ENCODE data around the gene RAB11FIP3. TPM values are rescaled to one million over a fixed set of nuclear protein-coding genes. Genes with fewer than 3 reads are reported as not detected.

RAB11FIP3 gene
- total and polyA plus RNA-seq, 8 donors: 28.1 to 64.0 (median 54.0) TPM

DNA sequence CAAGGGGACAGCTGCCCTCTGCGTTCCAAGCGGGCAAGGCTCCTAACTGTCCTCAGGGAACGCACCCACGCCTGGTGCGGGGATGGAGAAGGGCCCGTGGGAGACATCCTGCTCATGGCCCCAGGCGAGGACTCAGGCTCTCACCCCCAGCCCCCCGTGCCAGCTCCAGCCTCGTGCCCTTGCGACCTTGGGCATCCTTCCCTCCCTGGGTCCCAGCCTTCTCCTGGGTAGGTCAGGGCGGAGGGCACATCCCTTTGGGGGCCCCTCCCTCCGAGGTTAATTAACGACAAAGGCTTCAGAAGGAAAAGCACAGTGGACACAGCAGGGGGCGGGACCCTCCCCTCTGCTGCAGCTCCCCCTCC is 46.6 kb upstream of the RAB11FIP3 start:
- Histone ChIP-seq H3K27me3 (no peaks in the 10 kb centered on the region), H3K9me3 (no peaks in the 10 kb centered on the region), H3K4me1 (peaks cover 18 to 37% of the 10 kb centered on the region in 2 donors), H3K4me3 (no peak overlapping the region), H3K36me3 (peaks cover 0 to 40% of the 10 kb centered on the region in 2 donors), H3K27ac (no peak overlapping the region)
- ATAC-seq (no peak), DNase-seq (no peak)
- intact Hi-C loops (cut with DNase I): no loop called here
- TF ChIP-seq, protein P1, sequence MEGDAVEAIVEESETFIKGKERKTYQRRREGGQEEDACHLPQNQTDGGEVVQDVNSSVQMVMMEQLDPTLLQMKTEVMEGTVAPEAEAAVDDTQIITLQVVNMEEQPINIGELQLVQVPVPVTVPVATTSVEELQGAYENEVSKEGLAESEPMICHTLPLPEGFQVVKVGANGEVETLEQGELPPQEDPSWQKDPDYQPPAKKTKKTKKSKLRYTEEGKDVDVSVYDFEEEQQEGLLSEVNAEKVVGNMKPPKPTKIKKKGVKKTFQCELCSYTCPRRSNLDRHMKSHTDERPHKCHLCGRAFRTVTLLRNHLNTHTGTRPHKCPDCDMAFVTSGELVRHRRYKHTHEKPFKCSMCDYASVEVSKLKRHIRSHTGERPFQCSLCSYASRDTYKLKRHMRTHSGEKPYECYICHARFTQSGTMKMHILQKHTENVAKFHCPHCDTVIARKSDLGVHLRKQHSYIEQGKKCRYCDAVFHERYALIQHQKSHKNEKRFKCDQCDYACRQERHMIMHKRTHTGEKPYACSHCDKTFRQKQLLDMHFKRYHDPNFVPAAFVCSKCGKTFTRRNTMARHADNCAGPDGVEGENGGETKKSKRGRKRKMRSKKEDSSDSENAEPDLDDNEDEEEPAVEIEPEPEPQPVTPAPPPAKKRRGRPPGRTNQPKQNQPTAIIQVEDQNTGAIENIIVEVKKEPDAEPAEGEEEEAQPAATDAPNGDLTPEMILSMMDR (IDR thresholded peaks at IDR 0.05): no peak

DNA sequence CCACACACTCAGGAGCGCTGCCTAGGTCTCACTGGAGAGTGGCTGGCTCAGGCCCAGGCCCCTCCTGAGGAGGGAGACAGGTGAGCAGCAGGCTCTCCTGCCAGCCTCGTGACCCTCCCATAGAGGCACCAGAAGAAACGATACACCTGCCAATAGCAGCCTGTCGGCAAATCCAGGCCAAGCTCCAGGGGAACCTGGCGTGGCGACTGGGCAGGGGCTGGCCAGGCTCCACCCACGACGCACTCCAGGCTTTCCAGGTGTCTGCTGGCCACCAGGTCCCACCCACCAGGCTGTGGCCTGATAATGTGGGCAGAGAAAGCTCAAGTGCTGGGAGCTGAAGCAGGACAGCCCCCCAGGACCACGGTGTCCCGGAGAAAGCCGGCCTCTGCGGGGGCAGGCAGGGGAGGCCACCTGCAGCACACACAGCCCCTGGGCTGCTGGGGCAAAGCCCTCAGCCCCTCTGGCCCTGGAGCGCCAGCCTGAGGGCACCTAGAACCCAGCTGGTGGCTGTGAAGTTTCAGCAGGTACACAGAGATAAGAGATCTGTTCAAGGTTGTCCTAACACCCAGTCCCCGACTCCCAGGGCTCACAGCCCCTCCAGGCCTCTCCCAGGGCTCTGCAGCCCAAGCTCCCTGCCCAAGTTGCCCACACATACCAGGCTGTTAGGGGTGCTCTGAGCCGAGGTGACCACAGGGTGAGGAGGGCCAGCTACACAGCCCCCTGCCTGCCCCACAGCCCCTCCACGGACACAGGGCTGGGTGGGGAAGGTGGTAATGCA is 46.1 kb upstream of the RAB11FIP3 start:
- TF ChIP-seq, protein P1 (IDR thresholded peaks at IDR 0.05): no peak
- ATAC-seq: peak; percentile 78
- DNase-seq: peak in 3 of 4 donors; percentile 87 to 90 (median 88)
- Histone ChIP-seq H3K9me3 (no peaks in the 10 kb centered on the region), H3K4me3 (peak overlapping the region in 1 of 2 donors; percentile 77), H3K27ac (peak overlapping the region; percentile 46 to 54), H3K27me3 (no peaks in the 10 kb centered on the region), H3K36me3 (peaks cover 0 to 35% of the 10 kb centered on the region in 2 donors), H3K4me1 (peaks cover 18 to 43% of the 10 kb centered on the region in 2 donors)
- intact Hi-C loops (cut with DNase I): no loop called here

- H3K4me1 ChIP-seq: peaks cover 18 to 46% of the 10 kb centered on the region in 2 donors
- ATAC-seq (no peak), DNase-seq (no peak)
- H3K9me3 ChIP-seq: no peaks in the 10 kb centered on the region
- TF ChIP-seq, protein P1 (IDR thresholded peaks at IDR 0.05): no peak
- H3K36me3 ChIP-seq: peaks cover 0 to 27% of the 10 kb centered on the region in 2 donors
- H3K27ac ChIP-seq: peak overlapping the region; percentile 46 to 54
- peak overlapping the region; percentile 77 to 99 for H3K4me3 ChIP-seq
- intact Hi-C loops (cut with DNase I): no loop called here
- H3K27me3 ChIP-seq: no peaks in the 10 kb centered on the region
Observed at GRCh38 chr16:379961-380761, 45.3 kb upstream of the RAB11FIP3 start.

DNA sequence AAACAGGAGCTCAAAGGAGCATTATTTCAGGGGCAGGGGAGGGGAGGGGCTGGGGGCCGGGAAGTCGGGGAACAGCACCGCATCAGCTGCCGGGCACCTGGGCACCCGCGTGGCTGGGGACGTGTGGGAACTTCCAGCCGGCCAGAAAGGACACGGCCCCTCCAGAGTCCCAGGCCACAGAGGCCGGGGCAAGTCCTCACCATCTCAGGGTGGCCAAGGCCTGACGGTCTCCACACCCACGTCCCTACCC is 44.8 kb upstream of the RAB11FIP3 start:
- H3K27ac ChIP-seq: peak overlapping the region in 1 of 2 donors; percentile 79
- intact Hi-C loops (cut with DNase I): no loop called here
- peak; percentile 6 for ATAC-seq

More for the DNA sequence above, 44.8 kb upstream of the RAB11FIP3 start:
- peak in 1 of 4 donors; percentile 80 for DNase-seq
- Histone ChIP-seq H3K27me3 (no peaks in the 10 kb centered on the region), H3K4me3 (peak overlapping the region; percentile 77 to 99), H3K9me3 (no peaks in the 10 kb centered on the region), H3K36me3 (peaks cover 0 to 22% of the 10 kb centered on the region in 2 donors), H3K4me1 (peaks cover 18 to 46% of the 10 kb centered on the region in 2 donors)
- TF ChIP-seq, protein P1 (IDR thresholded peaks at IDR 0.05): no peak
